Endothelial cell of umbilical vein (primary cell): ENCODE results near the gene TMEM181. TPM values are rescaled to one million over a fixed set of nuclear protein-coding genes. Genes with fewer than 3 reads are reported as not detected.

Source experiments
- BruUV-seq: library from RNA; stranded (reverse); fragments of 400-500 nt; replicated peaks from 2 replicates; lab custom pipeline; 2021; lab: Mats Ljungman, UMichigan
- CTCF ChIA-PET: fragments of 300-600, 350-600 bp; sonication (Branson Sonifier 250); formaldehyde crosslinking; loops from one replicate; lab custom pipeline; 2021; ENCODE audit warnings: antibody characterized with exemption, inconsistent platforms; lab: Charles Lee
- POLR2A ChIA-PET: fragments of 300-600, 350-600 bp; sonication (Branson Sonifier 250); formaldehyde crosslinking; loops from one replicate; lab custom pipeline; 2021; ENCODE audit warnings: antibody characterized with exemption, inconsistent platforms; lab: Charles Lee
- DNase-seq: peaks from one replicate; pipeline ENCODE4 v3.0.0-alpha.2; 2011; ENCODE audit warnings: low read depth, low spot score
- FAIRE-seq: peaks from 2 replicates; lab custom pipeline; 2011; peaks lifted over from hg19 to GRCh38; lab: Jason Lieb, UNC
- H2AFZ ChIP-seq: 2 replicates; pipeline ENCODE4 v1.6.0; 2012; ENCODE audit warnings: low read depth, low read length, control low read depth, inconsistent platforms
- H3K27ac ChIP-seq: 2 replicates; pipeline ENCODE4 v1.5.1; 2011; ENCODE audit warnings: low read depth, mild to moderate bottlenecking, control low read depth, low read length, moderate library complexity; ENCODE audit not compliant: insufficient read depth
- H3K27me3 ChIP-seq, 2 experiments: 2 replicates each; pipeline versions ENCODE4 v1.6.0 to v1.6.1; 2011; ENCODE audit warnings: low read length in 2 of 2, mixed read lengths in 1 of 2; ENCODE audit not compliant: control insufficient read depth in 2 of 2, insufficient read depth in 2 of 2
- H3K36me3 ChIP-seq, 2 experiments: 2 replicates in 1 of 2; 3 replicates in 1 of 2; pipeline ENCODE4 v1.5.1; 2011; ENCODE audit warnings: low read length in 2 of 2, mild to moderate bottlenecking in 1 of 2, moderate library complexity in 1 of 2; ENCODE audit not compliant: control insufficient read depth in 2 of 2, insufficient read depth in 2 of 2; ENCODE audit errors: extremely low read depth in 1 of 2
- H3K4me1 ChIP-seq: 3 replicates; pipeline ENCODE4 v1.5.1; 2011; ENCODE audit warnings: mild to moderate bottlenecking, low read length; ENCODE audit not compliant: control insufficient read depth, insufficient read depth; ENCODE audit errors: extremely low read depth
- H3K4me2 ChIP-seq: 2 replicates; pipeline ENCODE4 v1.6.1; 2011; ENCODE audit warnings: low read length, control low read depth, mixed read lengths; ENCODE audit not compliant: insufficient read depth
- H3K4me3 ChIP-seq, 3 experiments: fragments of 200-600 bp in 1 of 3; sonication (generic), shearing (Covaris generic) in 1 of 3; replicated peaks in 1 of 3; 2 replicates each; pipeline ENCODE4 v1.5.1; 2011 to 2016; ENCODE audit warnings: control low read depth in 3 of 3, low read length in 3 of 3, mild to moderate bottlenecking in 2 of 3, inconsistent platforms in 1 of 3, low read depth in 1 of 3, moderate library complexity in 1 of 3; ENCODE audit not compliant: insufficient read depth in 1 of 3
- H3K79me2 ChIP-seq: 2 replicates; pipeline ENCODE4 v1.6.0; 2012; ENCODE audit warnings: low read length, inconsistent platforms; ENCODE audit not compliant: control insufficient read depth, insufficient read depth
- H3K9ac ChIP-seq: replicated peaks from 2 replicates; pipeline ENCODE3; 2011; ENCODE audit warnings: low read length, control low read depth; ENCODE audit not compliant: insufficient read depth; ENCODE audit errors: extremely low read depth
- H3K9me1 ChIP-seq: replicated peaks from 3 replicates; pipeline ENCODE4 v1.6.0; 2011; ENCODE audit warnings: mild to moderate bottlenecking, low read length; ENCODE audit not compliant: control insufficient read depth, insufficient read depth; ENCODE audit errors: extremely low read depth
- H3K9me3 ChIP-seq: replicated peaks from 2 replicates; pipeline ENCODE4 v1.5.1; 2012; ENCODE audit warnings: low read length, inconsistent platforms; ENCODE audit not compliant: control insufficient read depth, insufficient read depth
- H4K20me1 ChIP-seq: replicated peaks from 2 replicates; pipeline ENCODE3; 2011; ENCODE audit warnings: mild to moderate bottlenecking, low read length; ENCODE audit not compliant: control insufficient read depth, insufficient read depth; ENCODE audit errors: extremely low read depth
- CTCF ChIP-seq, 2 donors: IDR thresholded peaks; 1 replicate in 1 of 2; 2 replicates in 1 of 2; pipeline ENCODE4 v1.5.1; 2011; ENCODE audit warnings: low read length in 2 of 2, mild to moderate bottlenecking in 2 of 2, moderate library complexity in 2 of 2, control low read depth in 1 of 2, inconsistent platforms in 1 of 2, low read depth in 1 of 2; ENCODE audit not compliant: insufficient read depth in 1 of 2; ENCODE audit errors: extremely low read depth in 1 of 2
- EZH2 ChIP-seq: IDR thresholded peaks from 2 replicates; pipeline ENCODE4 v1.6.1; 2012; ENCODE audit warnings: borderline replicate concordance, low read depth, mild to moderate bottlenecking, moderate library complexity, low read length, inconsistent platforms; ENCODE audit not compliant: severe bottlenecking
- FOS ChIP-seq: IDR thresholded peaks from 2 replicates; pipeline ENCODE4 v1.6.1; 2011; ENCODE audit warnings: mild to moderate bottlenecking, low read length, moderate library complexity, borderline replicate concordance; ENCODE audit not compliant: insufficient read depth
- GATA2 ChIP-seq: IDR thresholded peaks from 2 replicates; pipeline ENCODE4 v1.7.0; 2011; ENCODE audit warnings: low read depth, mild to moderate bottlenecking, moderate library complexity, mixed read lengths, low read length; ENCODE audit not compliant: insufficient read length, insufficient read depth
- JUN ChIP-seq: IDR thresholded peaks from 2 replicates; pipeline ENCODE4 v1.6.1; 2011; ENCODE audit warnings: borderline replicate concordance, low read depth; ENCODE audit not compliant: insufficient read length, insufficient read depth
- MAX ChIP-seq: IDR thresholded peaks from 2 replicates; pipeline ENCODE4 v1.6.1; 2011; ENCODE audit not compliant: insufficient read depth, insufficient read length
- MYC ChIP-seq: IDR thresholded peaks from one replicate; pipeline ENCODE4 v1.6.1; 2011; ENCODE audit warnings: mild to moderate bottlenecking, low read depth, low read length
- POLR2A ChIP-seq: IDR thresholded peaks from 2 replicates; pipeline ENCODE4 v1.6.1; 2012; ENCODE audit warnings: low read depth, mild to moderate bottlenecking, control low read depth, low read length
- POLR2AphosphoS5 ChIP-seq: IDR thresholded peaks from 2 replicates; pipeline ENCODE4 v1.6.1; 2012; ENCODE audit warnings: low read depth, mild to moderate bottlenecking, control low read depth, low read length, moderate library complexity; ENCODE audit not compliant: insufficient read depth
- dilution Hi-C: fragments of 300-500 bp; cut with MboI; formaldehyde crosslinking; loops from one replicate; pipeline ENCODE4 v1.15.0; 2019; ENCODE audit warnings: low sequenced_read_pairs; ENCODE audit not compliant: extremely low pct_ligation_motif_present
- intact Hi-C: fragments of 100-400 bp; cut with micrococcal nuclease; formaldehyde crosslinking; loops from one replicate; pipeline ENCODE4 v1.10.0; 2022
- polyA plus RNA-seq, 4 experiments: library from polyadenylated mRNA; depleted of rRNA in 3 of 4; stranded (reverse) in 3 of 4; unstranded in 1 of 4; fragments of >200 nt; gene quantifications; 2 replicates each; pipeline versions ENCODE4 v1.2.1 to v1.2.3, GENCODE V29; 2011 to 2012; ENCODE audit warnings: missing spikeins in 1 of 4
- total RNA-seq: library from RNA; stranded (reverse); gene quantifications from 2 replicates; pipeline ENCODE4 v1.2.3, GENCODE V29; 2021

Gene TMEM181
- total and polyA plus RNA-seq, 2 donors (not counting 3 experiments of a cell fraction or from before 2014, with no cell fraction given), result 21.7 to 33.5 TPM

GRCh38 chr6:158559338-158559894 lies 475 bp upstream of the TMEM181 start:
- peak overlapping the region; percentile 90 for H3K9ac ChIP-seq
- BruUV-seq, result TSS peak; percentile 79
- ChIA-PET POLR2A (no interaction called here), CTCF (interaction anchor here (1.2 to 1.7 kb wide), 2 partner anchors 132 to 338 kb away, joined by 3 to 8 read pairs; no protein-coding TSS in a partner anchor)
- H3K4me3 ChIP-seq, result peak overlapping the region; percentile 8 to 73 (median 53)
- peak overlapping the region; percentile 90 for H3K4me2 ChIP-seq
- H3K9me1 ChIP-seq, result no peaks in the 10 kb centered on the region
- peak; percentile 43 for FAIRE-seq
- no peaks in the 10 kb centered on the region for H3K9me3 ChIP-seq
- peaks cover 52% of the 10 kb centered on the region for H3K4me1 ChIP-seq
- TF ChIP-seq POLR2A (no peak), EZH2 (no peak), JUN (no peak), POLR2AphosphoS5 (no peak), MAX (no peak), FOS (no peak), GATA2 (no peak), CTCF (IDR thresholded peaks at IDR 0.05; ENCODE audit: extremely low read depth in 1 of 2, insufficient read depth in 1 of 2, low read depth in 1 of 2, low read length in 2 of 2) (no peak), MYC (no peak)
- peak overlapping the region; percentile 90 for H2AFZ ChIP-seq
- no peak for DNase-seq
- H3K27me3 ChIP-seq, result no peaks in the 10 kb centered on the region
- H3K36me3 ChIP-seq, result no peaks in the 10 kb centered on the region
- no peaks in the 10 kb centered on the region for H4K20me1 ChIP-seq
- H3K27ac ChIP-seq, result peak overlapping the region; percentile 82
- dilution Hi-C loops (no loop called here), intact Hi-C loops (loop anchor here (5.0 kb wide), 2 partner anchors 83 to 797 kb away; partner anchors contain the start of gene DYNLT1)
- peaks cover 38% of the 10 kb centered on the region for H3K79me2 ChIP-seq
